OCI-LY1 (cell line): ENCODE data around the gene IQGAP2.

Source experiments
- CTCF ChIP-seq: fragments of 200-600 bp; sonication (generic), shearing (Covaris generic); IDR thresholded peaks from 2 replicates; pipeline ENCODE4 v1.5.1; 2017; ENCODE audit warnings: mild to moderate bottlenecking, antibody characterized with exemption, low read length, moderate library complexity, mixed read lengths
- EZH2 ChIP-seq: fragments of 200-600 bp; sonication (generic), shearing (Covaris generic); IDR thresholded peaks from 2 replicates; pipeline ENCODE4 v1.8.0; 2017; ENCODE audit warnings: borderline replicate concordance, mixed run types, mild to moderate bottlenecking, antibody characterized with exemption, low read length, moderate library complexity, mixed read lengths

- TF ChIP-seq CTCF: no peak
- TF ChIP-seq EZH2: no peak
These were observed 183.4 kb downstream of the IQGAP2 start for GRCh38 chr5:76586531-76586930.
